B cell (primary cell): ENCODE measurements around the gene PSG6. TPM values are rescaled to one million over a fixed set of nuclear protein-coding genes. Genes with fewer than 3 reads are reported as not detected.
"Not testable (repeated sequence)": the region's sequence is repeated elsewhere in the genome, so short reads cannot be mapped to it uniquely, and the experiment has no call there.

Experiments
- ATAC-seq: fragments of 200-7000 bp; cut with Tn5 transposase; one replicate; pipeline ENCODE4 v1.10.0; 2021; ENCODE audit warnings: low read depth, mild to moderate bottlenecking, moderate number of reproducible peaks, moderate library complexity
- CTCF ChIA-PET: fragments of 350-600 bp; sonication (Branson Sonifier 250); formaldehyde crosslinking; loops from one replicate; lab custom pipeline; 2021; ENCODE audit warnings: antibody characterized with exemption, inconsistent platforms; lab: Charles Lee
- POLR2A ChIA-PET: fragments of 350-600 bp; sonication (Branson Sonifier 250); formaldehyde crosslinking; loops from one replicate; lab custom pipeline; 2021; ENCODE audit warnings: antibody characterized with exemption; lab: Charles Lee
- DNase-seq: peaks from one replicate; pipeline ENCODE4 v3.0.0; 2013
- H2AFZ ChIP-seq: 2 replicates; pipeline ENCODE4 v1.6.1; 2012; ENCODE audit warnings: mild to moderate bottlenecking, low read depth, low read length; ENCODE audit not compliant: insufficient read depth, poor library complexity, severe bottlenecking
- H3K27ac ChIP-seq, 2 donors: 1 replicate in 1 of 2; 2 replicates in 1 of 2; pipeline ENCODE4 v1.5.1; 2012 to 2013; ENCODE audit warnings: low read length in 2 of 2, mild to moderate bottlenecking in 2 of 2, moderate library complexity in 1 of 2
- H3K27me3 ChIP-seq, 4 experiments: fragments of 200-600 bp in 1 of 4; sonication (generic) in 1 of 4; replicated peaks in 1 of 4; 1 replicate in 2 of 4; 2 replicates in 2 of 4; pipeline versions ENCODE4 v1.6.1 to v1.7.0; 2013 to 2016; ENCODE audit warnings: low read length in 3 of 4, mild to moderate bottlenecking in 2 of 4, mixed read lengths in 1 of 4, moderate library complexity in 1 of 4; ENCODE audit not compliant: insufficient read depth in 4 of 4, control insufficient read depth in 3 of 4; ENCODE audit errors: control extremely low read depth in 1 of 4
- H3K36me3 ChIP-seq, 2 experiments: replicated peaks in 1 of 2; 1 replicate in 1 of 2; 2 replicates in 1 of 2; pipeline versions ENCODE4 v1.6.1 to v1.7.1; 2013; ENCODE audit warnings: low read length in 1 of 2; ENCODE audit not compliant: insufficient read depth in 2 of 2, control insufficient read depth in 1 of 2; ENCODE audit errors: control extremely low read depth in 1 of 2, extremely low read depth in 1 of 2
- H3K4me1 ChIP-seq, 2 donors: fragments of 200-600 bp in 1 of 2; sonication (generic) in 1 of 2; 1 replicate in 1 of 2; 2 replicates in 1 of 2; pipeline versions ENCODE4 v1.5.1 to v1.6.1; 2013 to 2017; ENCODE audit warnings: low read length in 2 of 2; ENCODE audit not compliant: control insufficient read depth in 2 of 2, insufficient read depth in 2 of 2
- H3K4me2 ChIP-seq: replicated peaks from 2 replicates; pipeline ENCODE3; 2012; ENCODE audit warnings: mild to moderate bottlenecking, low read depth, low read length; ENCODE audit not compliant: poor library complexity, severe bottlenecking
- H3K4me3 ChIP-seq, 5 experiments: fragments of 200-600 bp in 1 of 5; sonication (generic) in 1 of 5; 1 replicate in 3 of 5; 2 replicates in 2 of 5; pipeline versions ENCODE4 v1.5.1 to v1.7.0; 2011 to 2016; ENCODE audit warnings: low read length in 4 of 5, mild to moderate bottlenecking in 4 of 5, low read depth in 2 of 5, control low read depth in 1 of 5, moderate library complexity in 1 of 5; ENCODE audit not compliant: insufficient read depth in 1 of 5; ENCODE audit errors: control extremely low read depth in 1 of 5, extremely low read depth in 1 of 5
- H3K79me2 ChIP-seq: fragments of 200-600 bp; sonication (generic); one replicate; pipeline ENCODE4 v1.6.0; 2016; ENCODE audit warnings: low read length; ENCODE audit not compliant: control insufficient read depth, insufficient read depth
- H3K9ac ChIP-seq: fragments of 200-600 bp; sonication (generic); 2 replicates; pipeline ENCODE4 v1.6.1; 2017; ENCODE audit warnings: mild to moderate bottlenecking, low read length, moderate library complexity
- H3K9me3 ChIP-seq, 3 donors: one replicate each; pipeline versions ENCODE4 v1.6.1 to v1.7.1; 2013; ENCODE audit warnings: low read length in 2 of 3; ENCODE audit not compliant: control insufficient read depth in 2 of 3, insufficient read depth in 1 of 3; ENCODE audit errors: control extremely low read depth in 1 of 3
- H4K20me1 ChIP-seq: 2 replicates; pipeline ENCODE4 v1.6.0; 2012; ENCODE audit warnings: mild to moderate bottlenecking, low read length; ENCODE audit not compliant: insufficient read depth, control insufficient read depth, poor library complexity, severe bottlenecking
- H3K27ac Mint-ChIP-seq: one replicate; pipeline ENCODE4 v1.8.0; 2021; ENCODE audit warnings: mixed read lengths
- H3K27me3 Mint-ChIP-seq: one replicate; pipeline ENCODE4 v1.8.0; 2021; ENCODE audit warnings: mixed read lengths
- H3K4me1 Mint-ChIP-seq: one replicate; pipeline ENCODE4 v1.8.0; 2021; ENCODE audit warnings: mixed read lengths
- H3K4me3 Mint-ChIP-seq: one replicate; pipeline ENCODE4 v1.8.0; 2021; ENCODE audit warnings: mixed read lengths
- H3K9me3 Mint-ChIP-seq: one replicate; pipeline ENCODE4 v1.8.0; 2022; ENCODE audit warnings: mixed read lengths; ENCODE audit not compliant: insufficient read depth
- WGBS: methylation state at CpG from one replicate; pipeline ENCODE4 v1.1.5; 2013; ENCODE audit warnings: missing lambda C conversion rate; ENCODE audit not compliant: insufficient coverage; 5-methylcytosine and 5-hydroxymethylcytosine counted together
- intact Hi-C: fragments of 100-400 bp; cut with micrococcal nuclease; formaldehyde crosslinking; loops from one replicate; pipeline ENCODE4 v1.10.0; 2022
- polyA plus RNA-seq: library from polyadenylated mRNA; depleted of rRNA; stranded (reverse); fragments of >200 nt; gene quantifications from 2 replicates; pipeline ENCODE4 v1.2.3, GENCODE V29; 2012
- total RNA-seq, 2 donors: library from RNA; stranded (reverse); fragments of 120-200 nt in 1 of 2; gene quantifications; 1 replicate in 1 of 2; 2 replicates in 1 of 2; pipeline versions ENCODE4 v1.2.3 to v1.2.4, GENCODE V29; 2013 to 2022

Gene PSG6
- total and polyA plus RNA-seq, 2 donors (not counting 1 experiment from before 2014, with no cell fraction given): not detected

DNA sequence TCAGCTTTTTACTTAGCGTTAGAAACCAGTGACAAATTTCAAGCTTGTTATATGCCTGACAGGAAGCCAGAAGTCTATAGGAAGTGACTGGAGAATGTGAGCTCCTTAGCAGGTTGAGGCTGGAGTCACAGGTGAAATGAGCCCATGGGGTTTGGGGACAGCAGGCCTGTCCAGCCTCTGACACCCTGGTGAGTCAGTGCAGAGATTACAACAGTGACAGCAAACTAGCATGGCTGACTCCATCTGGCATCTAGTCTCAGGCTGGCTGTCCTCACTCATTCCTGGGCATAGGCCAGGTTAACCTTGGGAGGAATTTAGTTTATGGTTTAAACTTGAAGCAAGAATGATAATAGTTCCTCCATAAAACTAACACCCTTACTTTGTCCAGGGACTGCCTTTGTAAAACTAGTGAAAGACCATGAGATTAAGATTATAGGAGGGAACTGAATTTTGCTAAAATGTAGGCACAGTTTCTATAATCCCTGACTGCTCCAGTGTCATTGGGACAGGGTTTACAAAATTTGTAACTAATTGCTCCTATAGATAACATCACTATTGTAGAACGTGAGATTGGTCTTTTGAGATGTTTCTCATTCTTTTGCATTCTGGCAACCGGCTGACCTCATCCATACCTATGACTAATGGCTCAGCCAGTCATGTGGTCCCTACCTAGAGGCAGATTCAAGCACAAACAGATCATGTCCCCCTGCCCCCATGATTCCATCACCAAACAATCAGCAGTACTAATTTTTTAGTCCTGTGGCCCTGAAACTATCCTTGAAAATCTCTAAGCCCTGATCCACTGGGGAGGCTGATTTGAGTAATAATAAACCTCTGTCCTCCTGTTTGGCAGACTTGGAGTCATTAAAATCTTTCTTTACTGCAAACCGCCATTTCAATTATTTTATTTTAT, 42.5 kb downstream of the PSG6 start:
- ATAC-seq, H3K4me2 ChIP-seq, H3K4me1 Mint-ChIP-seq, H3K9me3 ChIP-seq, H3K9ac ChIP-seq, H3K9me3 Mint-ChIP-seq, H3K79me2 ChIP-seq, H3K4me3 ChIP-seq, intact Hi-C loops, CTCF ChIA-PET, H4K20me1 ChIP-seq, DNase-seq, H3K27ac ChIP-seq, H2AFZ ChIP-seq, POLR2A ChIA-PET, H3K27ac Mint-ChIP-seq, H3K4me3 Mint-ChIP-seq, H3K4me1 ChIP-seq, H3K27me3 ChIP-seq, H3K36me3 ChIP-seq: not testable (repeated sequence)
- WGBS: 67% methylated on average over 1 of the region's 4 CpGs
- peaks cover 11% of the 10 kb centered on the region for H3K27me3 Mint-ChIP-seq

- H3K9me3 ChIP-seq, ATAC-seq, H3K9me3 Mint-ChIP-seq, H2AFZ ChIP-seq, H3K4me3 Mint-ChIP-seq, H3K36me3 ChIP-seq, CTCF ChIA-PET, H3K27ac Mint-ChIP-seq, H4K20me1 ChIP-seq, intact Hi-C loops, H3K4me1 ChIP-seq, H3K9ac ChIP-seq, DNase-seq, H3K27me3 ChIP-seq, H3K79me2 ChIP-seq, H3K4me3 ChIP-seq, H3K4me1 Mint-ChIP-seq, H3K4me2 ChIP-seq, H3K27ac ChIP-seq, POLR2A ChIA-PET: not testable (repeated sequence)
- H3K27me3 Mint-ChIP-seq: peaks cover 16% of the 10 kb centered on the region
- WGBS: 90% methylated on average over 3 of the region's 3 CpGs
These were observed 43.6 kb downstream of the PSG6 start for GRCh38 chr19:42874136-42874535.
